GM21619 (cell line): ENCODE measurements around the gene CIAO2B.
"Not testable (repeated sequence)": the region's sequence is repeated elsewhere in the genome, so short reads cannot be mapped to it uniquely, and the experiment has no call there.

ENCODE experiments used
- ATAC-seq: cut with Tn5 transposase; IDR thresholded peaks from one replicate; pipeline ENCODE4 v1.9.1; 2021; ENCODE audit not compliant: unreplicated experiment

The CIAO2B gene

GRCh38 chr16:66905633-66906539, 28.3 kb downstream of the CIAO2B start:
- no peak for ATAC-seq

- ATAC-seq, result no peak
These were observed 29.2 kb downstream of the CIAO2B start for GRCh38 chr16:66904846-66905632.

DNA sequence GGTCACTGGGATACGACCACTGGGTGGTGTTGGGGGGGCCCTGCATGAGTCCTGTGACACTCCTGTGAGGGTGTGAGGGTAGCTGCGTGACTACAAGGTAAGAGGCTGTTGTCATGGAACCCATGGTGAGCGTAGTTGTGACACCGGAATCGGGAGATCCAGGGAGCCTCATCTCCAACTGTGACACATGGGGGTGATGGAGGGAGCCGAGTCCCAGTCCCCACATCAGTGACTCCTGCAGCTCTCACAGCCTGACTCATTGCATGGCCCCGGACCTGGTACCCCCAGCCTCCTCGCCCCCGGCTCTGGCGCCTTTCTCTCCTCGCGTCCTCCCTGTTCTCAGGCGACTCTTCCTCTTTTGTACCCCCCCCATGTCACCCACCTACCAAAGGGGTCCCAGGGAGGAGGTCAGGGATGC, 29.8 kb downstream of the CIAO2B start:
- ATAC-seq, result no peak

DNA sequence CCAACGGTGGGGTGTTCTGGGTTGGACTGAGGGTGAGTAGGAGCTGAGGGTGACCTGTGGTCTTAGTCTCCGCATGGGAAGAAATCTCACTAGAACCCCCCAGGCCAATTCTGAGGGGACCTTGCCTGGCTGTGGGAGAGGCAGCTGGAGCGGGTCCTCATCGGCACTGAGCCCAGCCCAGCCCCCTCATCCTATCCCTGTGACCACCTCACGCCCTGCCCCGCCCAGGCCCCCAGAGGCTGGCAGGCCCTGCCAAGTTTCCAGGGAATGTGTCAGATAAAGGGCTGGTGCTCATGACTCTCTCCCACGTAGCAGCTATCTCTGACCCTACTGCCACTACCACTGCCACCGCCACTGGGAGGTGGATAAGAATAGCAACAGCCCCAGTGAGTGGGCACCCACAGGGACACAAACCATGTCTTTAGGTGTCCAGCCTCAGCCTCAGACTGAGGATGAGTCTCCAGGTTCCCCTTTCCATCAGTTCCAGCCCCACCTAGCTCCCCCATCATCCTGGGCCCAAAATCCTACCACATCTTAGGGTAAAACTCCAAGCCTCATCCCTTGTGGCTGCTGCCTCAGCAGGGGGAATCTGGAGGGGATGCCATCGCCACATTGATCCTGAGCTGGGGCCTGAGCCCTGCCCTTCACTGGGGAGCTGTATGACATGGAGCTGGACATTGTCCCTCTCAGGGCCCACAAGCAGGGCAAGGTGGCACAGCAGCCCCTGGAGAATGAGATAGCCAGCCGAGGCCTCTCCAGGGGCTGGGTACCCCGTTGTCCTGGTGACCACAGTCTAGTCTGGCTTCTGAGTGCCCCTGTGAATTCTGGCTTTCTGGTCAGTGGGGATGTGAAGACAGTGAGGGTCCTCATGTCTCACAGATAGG, 30.4 kb downstream of the CIAO2B start:
- no peak for ATAC-seq

GRCh38 chr16:66902648-66903543, 31.3 kb downstream of the CIAO2B start:
- ATAC-seq, result no peak

- ATAC-seq, result no peak
These were observed 32.6 kb downstream of the CIAO2B start for GRCh38 chr16:66901626-66902025.

DNA sequence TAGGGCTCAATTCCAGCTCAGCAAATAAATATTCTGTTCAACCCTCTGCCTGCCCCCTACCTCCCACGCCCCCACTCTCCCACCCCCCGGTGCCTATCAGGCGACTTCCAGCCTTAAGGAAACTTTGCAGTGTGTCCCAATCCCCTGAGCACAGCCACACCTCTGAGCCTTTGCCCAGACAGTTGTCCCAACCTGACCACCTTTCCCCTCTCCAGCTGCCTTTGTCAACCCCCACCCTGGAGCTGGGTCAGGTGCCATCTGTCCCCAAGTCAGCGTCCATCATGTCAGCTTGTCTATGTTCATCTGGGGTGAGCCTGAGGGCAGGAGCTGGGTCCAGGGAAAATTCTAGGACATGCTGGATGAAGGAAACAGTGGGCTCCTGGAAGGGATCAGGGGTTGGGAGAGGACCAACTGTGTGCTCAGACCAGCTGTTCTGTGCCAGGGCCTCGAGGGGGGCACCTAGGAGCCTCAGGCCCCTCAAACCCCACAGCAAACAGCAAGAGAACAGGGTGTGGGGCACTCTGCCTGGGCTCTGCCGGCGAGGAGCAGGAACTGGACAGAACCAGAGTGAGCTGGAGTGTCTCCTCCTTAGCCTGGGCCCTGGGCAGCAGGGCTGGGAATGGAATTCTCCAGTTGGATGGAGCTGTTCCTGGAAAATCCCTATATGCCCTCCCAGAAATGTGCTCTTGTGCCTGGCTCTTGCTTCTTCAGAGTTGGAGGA, 33.3 kb downstream of the CIAO2B start:
- ATAC-seq, result no peak

GRCh38 chr16:66899945-66900710, 34.1 kb downstream of the CIAO2B start:
- ATAC-seq, result no peak

DNA sequence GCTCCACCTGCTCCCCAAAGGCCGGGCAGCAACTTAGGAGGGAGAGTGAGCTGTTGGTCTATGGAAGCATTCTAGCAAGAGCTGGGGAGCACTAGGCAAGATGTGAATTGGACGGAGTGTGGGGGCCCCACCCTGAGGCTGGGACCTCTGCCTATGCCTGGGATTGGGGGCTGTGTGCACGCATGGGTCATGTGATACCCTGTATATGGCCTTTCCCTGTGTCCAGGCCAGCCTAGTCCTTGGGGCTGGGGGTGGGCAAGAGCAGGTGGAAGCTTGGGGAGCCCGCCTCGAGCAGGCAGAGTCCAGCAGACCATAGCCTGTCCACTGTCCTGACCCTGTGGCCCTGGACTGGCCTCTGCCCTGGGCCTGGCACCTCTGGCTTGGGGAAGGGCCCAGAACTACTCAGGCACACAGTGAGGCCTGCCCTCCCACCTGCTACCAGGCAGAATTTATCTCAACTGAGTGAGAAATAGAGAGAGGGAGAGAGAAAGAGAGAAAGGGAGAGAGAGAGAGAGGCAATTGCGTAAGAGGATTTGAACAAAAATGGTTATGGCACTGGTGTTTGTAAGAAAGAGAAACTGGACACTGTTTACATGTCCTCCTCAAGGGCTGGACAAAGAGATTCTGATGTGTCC, 34.8 kb downstream of the CIAO2B start:
- no peak for ATAC-seq

GRCh38 chr16:66898933-66899309, 35.3 kb downstream of the CIAO2B start:
- no peak for ATAC-seq

DNA sequence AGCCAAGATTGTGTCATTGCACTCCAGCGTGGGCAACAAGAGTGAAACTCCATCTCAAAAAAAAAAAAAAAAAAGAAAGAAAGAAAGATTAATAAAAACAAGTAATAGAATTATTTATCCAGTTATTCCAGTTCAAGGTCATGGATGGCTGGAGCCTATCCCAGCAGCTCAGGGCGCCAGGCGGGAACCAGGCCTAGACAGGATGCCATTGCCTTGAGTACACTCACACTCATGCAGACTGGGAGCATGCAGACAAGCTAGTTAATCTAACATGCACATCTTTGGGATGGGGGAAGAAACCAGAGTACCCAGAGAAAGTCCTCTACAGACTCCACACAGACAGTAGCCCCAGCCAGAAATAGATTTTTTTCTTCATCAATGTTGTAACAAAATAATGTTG, 36.0 kb downstream of the CIAO2B start:
- no peak for ATAC-seq

DNA sequence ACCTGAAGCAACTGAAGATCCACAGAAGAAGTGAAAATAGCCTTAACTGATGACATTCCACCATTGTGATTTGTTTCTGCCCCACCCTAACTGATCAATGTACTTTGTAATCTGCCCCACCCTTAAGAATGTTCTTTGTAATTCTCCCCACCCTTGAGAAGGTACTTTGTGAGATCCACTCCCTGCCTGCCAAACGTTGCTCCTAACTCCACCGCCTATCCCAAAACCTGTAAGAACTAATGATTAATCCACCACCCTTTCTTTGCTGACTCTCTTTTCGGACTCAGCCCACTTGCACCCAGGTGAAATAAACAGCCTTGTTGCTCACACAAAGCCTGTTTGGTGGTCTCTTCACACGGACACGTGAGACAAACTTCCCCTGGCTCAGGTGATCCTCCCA, 37.5 kb downstream of the CIAO2B start:
- ATAC-seq, result not testable (repeated sequence)

DNA sequence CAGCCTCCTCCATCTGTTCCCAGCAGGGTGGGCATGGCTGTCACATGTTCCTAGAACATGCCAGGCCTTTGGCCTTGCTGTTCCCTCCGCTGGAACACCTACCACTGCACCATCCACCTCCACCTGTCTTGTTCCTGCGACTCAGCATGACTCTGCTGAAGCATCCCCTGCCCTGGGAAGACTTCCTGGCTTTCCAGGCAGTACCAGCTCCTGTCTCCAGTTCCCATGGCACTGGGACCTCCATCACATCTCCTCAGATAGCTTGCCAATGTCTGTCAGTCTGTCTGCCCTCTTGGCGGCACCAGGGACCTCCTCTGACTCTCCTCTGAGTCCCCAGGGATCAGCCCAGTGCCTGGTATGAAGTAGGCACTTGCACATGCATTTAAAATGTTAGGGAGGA, 38.2 kb downstream of the CIAO2B start:
- ATAC-seq, result no peak

GRCh38 chr16:66895689-66895979, 38.6 kb downstream of the CIAO2B start:
- no peak for ATAC-seq

DNA sequence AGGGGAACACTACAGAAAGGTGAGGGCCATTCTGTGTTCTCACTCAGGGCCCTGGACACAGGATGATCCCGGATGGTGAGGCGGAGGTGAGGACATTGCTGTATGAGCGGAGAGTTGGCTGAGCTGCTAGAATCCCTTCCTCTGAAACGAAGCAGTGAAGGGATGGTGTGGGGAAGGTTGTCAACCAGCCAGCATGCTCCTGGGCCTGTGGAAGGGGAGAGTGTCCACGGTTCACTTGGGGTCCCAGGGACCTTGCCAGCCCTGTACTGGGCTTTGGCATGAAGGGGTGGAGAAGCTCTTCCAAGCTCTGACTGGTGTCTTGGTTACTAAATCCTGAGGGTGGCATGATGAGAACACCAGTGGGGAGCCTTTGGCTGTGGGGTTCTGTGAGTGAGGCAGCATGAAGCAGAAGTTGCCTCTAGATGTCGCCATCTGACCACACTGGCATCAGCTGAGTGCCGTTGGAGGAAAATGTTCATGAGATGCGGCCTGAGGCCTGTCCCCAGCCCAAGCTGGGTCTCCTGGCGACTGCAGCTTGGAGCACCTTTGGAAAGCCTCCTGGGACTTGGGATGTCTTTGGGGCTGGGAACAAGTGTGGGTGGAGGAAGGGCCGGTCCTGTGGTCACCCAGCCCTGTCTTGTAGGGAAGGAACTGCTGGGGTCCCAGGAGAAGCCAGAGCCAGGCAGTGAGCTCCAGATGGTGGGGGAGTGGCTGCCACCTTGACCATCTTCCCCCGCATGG, 39.1 kb downstream of the CIAO2B start:
- ATAC-seq, result no peak

GRCh38 chr16:66894055-66894454, 40.1 kb downstream of the CIAO2B start:
- no peak for ATAC-seq

DNA sequence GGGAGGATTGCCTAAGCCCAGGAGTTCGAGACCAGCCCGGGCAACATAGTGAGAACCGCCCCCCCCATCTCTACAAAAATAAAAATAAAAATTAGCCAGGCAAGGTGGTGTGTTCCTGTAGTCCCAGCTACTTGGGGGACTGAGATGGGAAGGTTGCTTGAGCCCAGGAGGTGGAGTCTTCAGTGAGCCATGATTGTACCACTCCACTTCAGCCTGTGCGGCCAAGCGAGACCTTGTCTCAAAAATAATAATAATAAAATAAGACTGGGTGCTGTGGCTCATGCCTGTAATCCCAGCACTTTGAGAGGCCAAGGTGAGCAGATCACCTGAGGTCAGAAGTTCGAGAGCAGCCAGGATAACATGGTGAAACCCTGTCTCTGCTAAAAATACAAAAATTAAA, 42.4 kb downstream of the CIAO2B start:
- ATAC-seq, result no peak

- ATAC-seq, result no peak
These were observed 42.8 kb downstream of the CIAO2B start for GRCh38 chr16:66891360-66891759.
